Gastroesophageal sphincter (tissue), 3 donors: Measurements from ENCODE around the gene NYAP1.

ENCODE experiments used
- CTCF ChIP-seq, 4 experiments: fragments of 200-600 bp in 2 of 4; fragments of 450-650 bp in 2 of 4; sonication (generic) in 1 of 4; IDR thresholded peaks; one replicate each; pipeline ENCODE4 v1.5.1; 2017 to 2019; ENCODE audit warnings: antibody characterized with exemption in 4 of 4, mild to moderate bottlenecking in 2 of 4, moderate library complexity in 2 of 4
- POLR2AphosphoS5 ChIP-seq: sonication (generic); formaldehyde crosslinking; IDR thresholded peaks from one replicate; pipeline ENCODE4 v1.6.1; 2017; ENCODE audit warnings: antibody characterized with exemption

DNA sequence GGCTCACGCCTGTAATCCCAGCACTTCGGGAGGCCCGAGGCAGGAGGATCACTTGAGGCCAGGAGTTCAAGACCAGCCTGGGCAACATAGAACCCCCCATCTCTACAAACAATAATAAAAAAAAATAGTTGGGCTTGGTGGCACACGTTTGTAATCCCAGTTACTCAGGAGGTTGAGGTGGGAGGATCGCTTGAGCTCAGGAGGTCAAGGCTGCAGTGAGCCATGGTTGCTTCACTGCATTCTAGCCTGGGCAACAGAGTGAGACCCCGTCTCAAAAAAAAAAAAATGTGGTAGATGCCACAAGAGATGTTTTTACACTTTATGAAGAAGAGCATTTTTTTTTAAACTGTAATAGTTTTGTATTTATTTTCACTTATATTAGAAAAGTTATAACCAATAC is 12.8 kb downstream of the NYAP1 start:
- TF ChIP-seq CTCF (IDR thresholded peaks at IDR 0.05) (no peak), POLR2AphosphoS5 (no peak)
